ENCODE data around the gene RNASE12.
"Not testable (repeated sequence)": the region's sequence is repeated elsewhere in the genome, so short reads cannot be mapped to it uniquely, and the experiment has no call there.

GRCh38 chr14:20595726-20596125 lies 4.5 kb upstream of the RNASE12 start:
- not testable (repeated sequence) for TF ChIP-seq CTCF (tag by site-specific recombination; IDR thresholded peaks at IDR 0.05); ZSCAN5A (tag by site-specific recombination; IDR thresholded peaks at IDR 0.05); ZNF747 (tag by site-specific recombination; IDR thresholded peaks at IDR 0.05); ZNF324 (tag by site-specific recombination; IDR thresholded peaks at IDR 0.05); ZNF785 (tag by site-specific recombination; IDR thresholded peaks at IDR 0.05); MZF1 (tag by site-specific recombination; IDR thresholded peaks at IDR 0.05; ENCODE audit: borderline replicate concordance); ZNF558 (tag by site-specific recombination; IDR thresholded peaks at IDR 0.05); ZNF76 (tag by site-specific recombination; IDR thresholded peaks at IDR 0.05; ENCODE audit: borderline replicate concordance, low read depth); RBAK (tag by site-specific recombination; IDR thresholded peaks at IDR 0.05); ZNF791 (tag by site-specific recombination; IDR thresholded peaks at IDR 0.05); EGR2 (tag by site-specific recombination; IDR thresholded peaks at IDR 0.05; ENCODE audit: low read depth)

Measured in HEK293 (cell line).